HCT116 (cell line): ENCODE measurements around the gene TNPO1. TPM values are rescaled to one million over a fixed set of nuclear protein-coding genes. Genes with fewer than 3 reads are reported as not detected.

Source experiments
- ATAC-seq: fragments of 200-7000 bp; cut with Tn5 transposase; 2 replicates; pipeline ENCODE4 v1.9.1; 2020; ENCODE audit warnings: mild to moderate bottlenecking, moderate library complexity
- BruUV-seq: library from RNA; stranded (reverse); fragments of 400-500 nt; replicated peaks from 2 replicates; lab custom pipeline; 2021; lab: Mats Ljungman, UMichigan
- CTCF ChIA-PET: fragments of 300-600 bp; sonication (Branson Sonifier 250); formaldehyde crosslinking; loops from one replicate; lab custom pipeline; 2021; ENCODE audit warnings: antibody characterized with exemption; lab: Charles Lee
- POLR2A ChIA-PET: fragments of 300-600, 350-600 bp; sonication (Branson Sonifier 250); formaldehyde crosslinking; loops from one replicate; lab custom pipeline; 2021; ENCODE audit warnings: antibody characterized with exemption; lab: Charles Lee
- RAD21 ChIA-PET, 2 experiments: fragments of 300-600 bp; sonication (Branson Sonifier 250); formaldehyde crosslinking; loops; one replicate each; lab custom pipeline; 2023; ENCODE audit warnings: low total read pairs in 2 of 2; ENCODE audit not compliant: uncharacterized antibody in 2 of 2, unreplicated experiment in 2 of 2, low non-redundant PET in 1 of 2; lab: Charles Lee
- DNase-seq: peaks from one replicate; pipeline ENCODE4 v3.0.0-alpha.2; 2010; ENCODE audit warnings: low read depth, low spot score
- H2AFZ ChIP-seq: fragments of 200-600 bp; shearing (Covaris generic), sonication (generic); 2 replicates; pipeline ENCODE4 v1.6.1; 2017; ENCODE audit warnings: low read depth, mixed run types, mixed read lengths, antibody characterized with exemption, low read length; ENCODE audit not compliant: poor library complexity, severe bottlenecking
- H3K27ac ChIP-seq: 2 replicates; pipeline ENCODE4 v1.5.1; 2012; ENCODE audit warnings: low read depth, low read length
- H3K27me3 ChIP-seq: fragments of 200-600 bp; sonication (generic); 2 replicates; pipeline ENCODE4 v1.6.1; 2016; ENCODE audit warnings: mixed run types, low read length, mixed read lengths; ENCODE audit not compliant: insufficient read depth
- H3K36me3 ChIP-seq, 2 experiments: fragments of 200-500 bp in 1 of 2; fragments of 200-600 bp in 1 of 2; sonication (Bioruptor generic) in 1 of 2; sonication (generic) in 1 of 2; 2 replicates each; pipeline versions ENCODE4 v1.5.1 to v1.6.1; 2014 to 2016; ENCODE audit warnings: low read length in 2 of 2, inconsistent platforms in 1 of 2, mixed read lengths in 1 of 2, mixed run types in 1 of 2; ENCODE audit not compliant: insufficient read depth in 2 of 2, control insufficient read depth in 1 of 2
- H3K4me1 ChIP-seq, 2 experiments: fragments of 200-600 bp in 1 of 2; sonication (generic) in 1 of 2; 2 replicates each; pipeline versions ENCODE4 v1.5.1 to v1.6.1; 2012 to 2017; ENCODE audit warnings: low read length in 2 of 2, inconsistent platforms in 1 of 2, mild to moderate bottlenecking in 1 of 2, mixed read lengths in 1 of 2, mixed run types in 1 of 2, moderate library complexity in 1 of 2; ENCODE audit not compliant: insufficient read depth in 2 of 2, control insufficient read depth in 1 of 2
- H3K4me2 ChIP-seq: fragments of 200-600 bp; sonication (generic); 2 replicates; pipeline ENCODE4 v1.6.1; 2017; ENCODE audit warnings: mixed run types, low read length, mixed read lengths
- H3K4me3 ChIP-seq, 2 experiments: fragments of 200-600 bp in 1 of 2; sonication (generic) in 1 of 2; replicated peaks in 1 of 2; 2 replicates each; pipeline ENCODE4 v1.5.1; 2011 to 2016; ENCODE audit warnings: low read length in 2 of 2, control low read depth in 1 of 2, low read depth in 1 of 2, mild to moderate bottlenecking in 1 of 2, mixed read lengths in 1 of 2, mixed run types in 1 of 2
- H3K79me2 ChIP-seq: fragments of 200-600 bp; sonication (generic); 2 replicates; pipeline ENCODE4 v1.6.1; 2017; ENCODE audit warnings: mild to moderate bottlenecking, mixed run types, low read length, moderate library complexity, mixed read lengths; ENCODE audit not compliant: insufficient read depth
- H3K9ac ChIP-seq: fragments of 200-600 bp; sonication (generic); 2 replicates; pipeline ENCODE4 v1.6.1; 2016; ENCODE audit warnings: low read length, mixed read lengths
- H3K9me2 ChIP-seq: fragments of 200-600 bp; sonication (generic), shearing (Covaris generic); 2 replicates; pipeline ENCODE4 v1.6.1; 2017; ENCODE audit warnings: mixed run types, mild to moderate bottlenecking, moderate library complexity; ENCODE audit not compliant: insufficient read depth
- H3K9me3 ChIP-seq, 2 experiments: fragments of 200-500 bp in 1 of 2; fragments of 200-600 bp in 1 of 2; sonication (Bioruptor generic) in 1 of 2; sonication (generic) in 1 of 2; 2 replicates each; pipeline ENCODE4 v1.6.1; 2014 to 2017; ENCODE audit warnings: low read length in 2 of 2, mixed read lengths in 2 of 2, inconsistent platforms in 1 of 2, low read depth in 1 of 2, mild to moderate bottlenecking in 1 of 2, mixed run types in 1 of 2, moderate library complexity in 1 of 2; ENCODE audit not compliant: control insufficient read depth in 1 of 2, insufficient read depth in 1 of 2
- H4K20me1 ChIP-seq: fragments of 200-600 bp; sonication (generic), shearing (Covaris generic); 2 replicates; pipeline ENCODE4 v1.6.1; 2017; ENCODE audit warnings: mixed run types, mild to moderate bottlenecking, moderate library complexity; ENCODE audit not compliant: insufficient read depth
- CEBPB ChIP-seq: IDR thresholded peaks from 2 replicates; pipeline ENCODE4 v1.6.1; 2012; ENCODE audit warnings: low read depth
- CTCF ChIP-seq, 3 experiments: fragments of 200-600 bp in 1 of 3; sonication (generic) in 1 of 3; IDR thresholded peaks in 2 of 3; conservative IDR thresholded peaks in 1 of 3; 2 replicates each; pipeline ENCODE4 v1.5.1; 2012 to 2017; ENCODE audit warnings: low read depth in 2 of 3, low read length in 2 of 3, antibody characterized with exemption in 1 of 3, borderline replicate concordance in 1 of 3, control low read depth in 1 of 3, mild to moderate bottlenecking in 1 of 3, mixed read lengths in 1 of 3, mixed run types in 1 of 3, moderate library complexity in 1 of 3; ENCODE audit not compliant: insufficient read depth in 1 of 3
- EGR1 ChIP-seq: IDR thresholded peaks from 2 replicates; pipeline ENCODE4 v1.6.1; 2012; ENCODE audit warnings: low read depth
- EZH2 ChIP-seq: fragments of 200-600 bp; sonication (generic); IDR thresholded peaks from 2 replicates; pipeline ENCODE4 v1.6.1; 2017; ENCODE audit warnings: antibody characterized with exemption, mixed run types
- EZH2phosphoT487 ChIP-seq: fragments of 200-600 bp; IDR thresholded peaks from 2 replicates; pipeline ENCODE4 v1.6.1; 2018; ENCODE audit warnings: antibody characterized with exemption, borderline replicate concordance
- JUND ChIP-seq: IDR thresholded peaks from 2 replicates; pipeline ENCODE4 v1.6.1; 2012
- MAX ChIP-seq: IDR thresholded peaks from 2 replicates; pipeline ENCODE4 v1.6.1; 2012
- POLR2A ChIP-seq: IDR thresholded peaks from 2 replicates; pipeline ENCODE4 v1.7.0; 2011; ENCODE audit warnings: borderline replicate concordance; ENCODE audit not compliant: insufficient read depth, insufficient read length; ENCODE audit errors: extremely low read depth
- POLR2AphosphoS5 ChIP-seq: IDR thresholded peaks from 2 replicates; pipeline ENCODE4 v1.6.1; 2011; ENCODE audit warnings: mild to moderate bottlenecking, low read depth, low read length, moderate library complexity
- RAD21 ChIP-seq: IDR thresholded peaks from 2 replicates; pipeline ENCODE4 v1.6.1; 2012; ENCODE audit warnings: low read depth, mild to moderate bottlenecking
- SIN3A ChIP-seq: IDR thresholded peaks from 2 replicates; pipeline ENCODE4 v1.6.1; 2012; ENCODE audit warnings: low read depth
- SP1 ChIP-seq: IDR thresholded peaks from 2 replicates; pipeline ENCODE4 v1.6.1; 2012; ENCODE audit warnings: low read depth
- TCF7L2 ChIP-seq: IDR thresholded peaks from 2 replicates; pipeline ENCODE4 v1.7.0; 2011; ENCODE audit warnings: borderline replicate concordance, inconsistent platforms; ENCODE audit not compliant: insufficient read depth, insufficient read length; ENCODE audit errors: extremely low read depth
- YY1 ChIP-seq: IDR thresholded peaks from 2 replicates; pipeline ENCODE4 v1.6.1; 2011; ENCODE audit warnings: low read length, low read depth, moderate library complexity, mild to moderate bottlenecking; ENCODE audit not compliant: insufficient replicate concordance; ENCODE audit errors: extremely low read depth
- ZNF274 ChIP-seq: fragments of 200-500 bp; sonication (Bioruptor generic); IDR thresholded peaks from 2 replicates; pipeline ENCODE4 v1.6.1; 2014; ENCODE audit warnings: mild to moderate bottlenecking, low read depth, low read length, inconsistent platforms
- intact Hi-C: fragments of 100-400 bp; cut with micrococcal nuclease; formaldehyde crosslinking; loops from 2 replicates; pipeline ENCODE4 v1.10.0; 2022
- total RNA-seq: library from RNA; stranded (reverse); gene quantifications from one replicate; pipeline ENCODE4 v1.2.1, GENCODE V29; 2021; ENCODE audit not compliant: unreplicated experiment

The TNPO1 gene
- total RNA-seq, 1 experiment from 2014 or later: 104 TPM

- peak; percentile 25 to 70 (median 66); a peak in 5 of 6 replicates for TF ChIP-seq CTCF (IDR thresholded peaks at IDR 0.05 in 2 of 3, conservative IDR thresholded peaks at IDR 0.05 in 1 of 3; ENCODE audit: borderline replicate concordance in 1 of 3, insufficient read depth in 1 of 3, low read depth in 2 of 3, low read length in 2 of 3)
- no peak for TF ChIP-seq POLR2AphosphoS5
- TF ChIP-seq EGR1: no peak
- peak; percentile 84 for TF ChIP-seq RAD21
- no peak for TF ChIP-seq SP1
- TF ChIP-seq CEBPB: no peak
- TF ChIP-seq SIN3A: no peak
- TF ChIP-seq MAX: no peak
- no peak for TF ChIP-seq ZNF274
- no peak for TF ChIP-seq TCF7L2
- no peak for TF ChIP-seq POLR2A
Observed at GRCh38 chr5:72920690-72921502, 104.4 kb downstream of the TNPO1 start (continued).

GRCh38 chr5:72921886-72922285 is 105.4 kb downstream of the TNPO1 start:
- Histone ChIP-seq H3K27me3 (no peaks in the 10 kb centered on the region), H3K9me3 (no peaks in the 10 kb centered on the region), H2AFZ (no peak overlapping the region), H3K4me2 (no peak overlapping the region), H3K36me3 (no peaks in the 10 kb centered on the region), H3K27ac (no peak overlapping the region), H4K20me1 (no peaks in the 10 kb centered on the region), H3K9ac (no peak overlapping the region), H3K79me2 (no peaks in the 10 kb centered on the region), H3K9me2 (no peaks in the 10 kb centered on the region), H3K4me1 (no peaks in the 10 kb centered on the region), H3K4me3 (no peak overlapping the region)
- DNase-seq (no peak), ATAC-seq (no peak)
- CTCF ChIA-PET: interaction anchor here (2.6 kb wide), 1 partner anchor 295 kb away, joined by 24 read pairs; no protein-coding TSS in a partner anchor
- intact Hi-C loops: loop anchor here (2.0 to 10.0 kb wide), 5 partner anchors 153 to 870 kb away; no protein-coding TSS in a partner anchor
- BruUV-seq: no TSS peak
- RAD21 ChIA-PET: interaction anchor here in 1 of 2 experiments (1.9 kb wide), 1 partner anchor 295 kb away, joined by 6 read pairs; no protein-coding TSS in a partner anchor
- no peak for TF ChIP-seq POLR2A
- TF ChIP-seq JUND: no peak
- TF ChIP-seq ZNF274: no peak
- no peak for TF ChIP-seq YY1
- no peak for TF ChIP-seq EZH2phosphoT487
- TF ChIP-seq MAX: no peak
- TF ChIP-seq CEBPB: no peak
- no peak for TF ChIP-seq EZH2
- TF ChIP-seq EGR1: no peak
- no peak for TF ChIP-seq SIN3A
- TF ChIP-seq POLR2AphosphoS5: no peak
- TF ChIP-seq CTCF (IDR thresholded peaks at IDR 0.05 in 2 of 3, conservative IDR thresholded peaks at IDR 0.05 in 1 of 3; ENCODE audit: borderline replicate concordance in 1 of 3, insufficient read depth in 1 of 3, low read depth in 2 of 3, low read length in 2 of 3): no peak
- no peak for TF ChIP-seq RAD21
- POLR2A ChIA-PET: no interaction called here
